NCI-H2029 (cell line): ENCODE measurements around the gene MIGA2.

ENCODE experiments used
- DNase-seq: peaks from one replicate; lab custom pipeline; 2025; lab: John Stamatoyannopoulos, UW

The MIGA2 gene

GRCh38 chr9:129011761-129012181 is 24.7 kb upstream of the MIGA2 start:
- no peak for DNase-seq

GRCh38 chr9:129012343-129012742 is 24.1 kb upstream of the MIGA2 start:
- DNase-seq: no peak

GRCh38 chr9:129012893-129013448 is 23.5 kb upstream of the MIGA2 start:
- no peak for DNase-seq

- no peak for DNase-seq
Measured at GRCh38 chr9:129013674-129014073, 22.8 kb upstream of the MIGA2 start.

GRCh38 chr9:129014124-129014523 is 22.3 kb upstream of the MIGA2 start:
- no peak for DNase-seq

- no peak for DNase-seq
Measured at GRCh38 chr9:129014608-129015007, 21.8 kb upstream of the MIGA2 start.

GRCh38 chr9:129021091-129021490 is 15.3 kb upstream of the MIGA2 start:
- no peak for DNase-seq

GRCh38 chr9:129022037-129022436 is 14.4 kb upstream of the MIGA2 start:
- no peak for DNase-seq

GRCh38 chr9:129023036-129023907 is 13.2 kb upstream of the MIGA2 start:
- peak; percentile 22 for DNase-seq

- DNase-seq: no peak
Measured at GRCh38 chr9:129023908-129024233, 12.6 kb upstream of the MIGA2 start.

- peak; percentile 5 for DNase-seq
Measured at GRCh38 chr9:129026442-129027223, 9.8 kb upstream of the MIGA2 start.

GRCh38 chr9:129027224-129027684 is 9.2 kb upstream of the MIGA2 start:
- peak; percentile 10 for DNase-seq

- DNase-seq: peak; percentile 32
Measured at GRCh38 chr9:129027685-129028191, 8.7 kb upstream of the MIGA2 start.

- DNase-seq: peak; percentile 75
Measured at GRCh38 chr9:129028192-129028966, 8.0 kb upstream of the MIGA2 start, which contains the start of gene SH3GLB2. Gene SH3GLB2, minus strand, starts transcription at chr9:129028331. Its CDS starts 177 bp downstream, at chr9:129028154.

- no peak for DNase-seq
Measured at GRCh38 chr9:129030191-129030590, 6.2 kb upstream of the MIGA2 start.

GRCh38 chr9:129031514-129031913 is 4.9 kb upstream of the MIGA2 start:
- DNase-seq: no peak

- DNase-seq: no peak
Measured at GRCh38 chr9:129032541-129033159, 3.8 kb upstream of the MIGA2 start.

GRCh38 chr9:129033216-129033615 is 3.2 kb upstream of the MIGA2 start:
- DNase-seq: no peak

GRCh38 chr9:129035838-129036237 is 588 bp upstream of the MIGA2 start:
- DNase-seq: peak; percentile 72

- no peak for DNase-seq
Measured at GRCh38 chr9:129036923-129037766, 719 bp downstream of the MIGA2 start.
